HepG2 (cell line): ENCODE measurements around the gene LRRC40. TPM values are rescaled to one million over a fixed set of nuclear protein-coding genes. Genes with fewer than 3 reads are reported as not detected.

ENCODE experiments used
- ATAC-seq: fragments of 200-7000 bp; cut with Tn5 transposase; 3 replicates; pipeline ENCODE4 v1.9.1; 2020; ENCODE audit warnings: mild to moderate bottlenecking, moderate library complexity
- BruUV-seq: library from RNA; stranded (reverse); fragments of 400-500 nt; replicated peaks from 2 replicates; lab custom pipeline; 2021; lab: Mats Ljungman, UMichigan
- CTCF ChIA-PET: fragments of 300-600 bp; formaldehyde crosslinking; extraction: SDS; loops from one replicate; lab custom pipeline; 2021; ENCODE audit warnings: low total read pairs, inconsistent platforms, low intra/inter-chr PET ratio; lab: Yijun Ruan, JAX
- POLR2A ChIA-PET: fragments of 350-600 bp; sonication (Branson Sonifier 250); formaldehyde crosslinking; loops from one replicate; lab custom pipeline; 2020; ENCODE audit warnings: antibody characterized with exemption, inconsistent platforms; lab: Yijun Ruan, JAX
- DNase-seq: peaks from one replicate; pipeline ENCODE4 v3.0.0-alpha.2; 2015; ENCODE audit warnings: low spot score
- FAIRE-seq: peaks from 3 replicates; lab custom pipeline; 2011; peaks lifted over from hg19 to GRCh38; lab: Jason Lieb, UNC
- H2AFZ ChIP-seq: one replicate; pipeline ENCODE4 v1.6.1; 2011; ENCODE audit warnings: low read length, inconsistent platforms
- H3K27ac ChIP-seq: fragments of 300-600 bp; 3 replicates; pipeline ENCODE4 v1.8.0; 2011; ENCODE audit warnings: mixed run types, mild to moderate bottlenecking, mixed read lengths, low read length, inconsistent platforms; ENCODE audit not compliant: insufficient read depth; ENCODE audit errors: extremely low read length
- H3K27me3 ChIP-seq, 2 experiments: fragments of 200-600 bp in 1 of 2; 2 replicates in 1 of 2; 3 replicates in 1 of 2; pipeline versions ENCODE4 v1.6.0 to v1.8.0; 2011; ENCODE audit warnings: low read length in 2 of 2, mild to moderate bottlenecking in 2 of 2, moderate library complexity in 2 of 2, inconsistent platforms in 1 of 2; ENCODE audit not compliant: insufficient read depth in 2 of 2, control insufficient read depth in 1 of 2
- H3K36me3 ChIP-seq, 2 experiments: fragments of 200-600 bp in 1 of 2; replicated peaks in 1 of 2; 2 replicates in 1 of 2; 3 replicates in 1 of 2; pipeline versions ENCODE4 v1.5.1 to v1.8.0; 2011; ENCODE audit warnings: low read length in 2 of 2, inconsistent platforms in 1 of 2; ENCODE audit not compliant: insufficient read depth in 2 of 2, control insufficient read depth in 1 of 2
- H3K4me1 ChIP-seq: 2 replicates; pipeline ENCODE4 v1.5.1; 2012; ENCODE audit warnings: low read length, inconsistent platforms; ENCODE audit not compliant: insufficient read depth
- H3K4me2 ChIP-seq: 2 replicates; pipeline ENCODE4 v1.6.0; 2011; ENCODE audit warnings: low read depth, low read length, inconsistent platforms
- H3K4me3 ChIP-seq, 3 experiments: fragments of 200-600 bp in 1 of 3; sonication (generic), shearing (Covaris generic) in 1 of 3; replicated peaks in 1 of 3; 2 replicates each; pipeline ENCODE4 v1.5.1; 2011 to 2016; ENCODE audit warnings: low read length in 3 of 3, inconsistent platforms in 2 of 3, low read depth in 2 of 3, mild to moderate bottlenecking in 2 of 3, control low read depth in 1 of 3, mixed read lengths in 1 of 3; ENCODE audit not compliant: insufficient read depth in 1 of 3
- H3K79me2 ChIP-seq: one replicate; pipeline ENCODE4 v1.6.1; 2011; ENCODE audit warnings: low read length, inconsistent platforms; ENCODE audit not compliant: insufficient read depth
- H3K9ac ChIP-seq: 2 replicates; pipeline ENCODE4 v1.6.0; 2011; ENCODE audit warnings: mild to moderate bottlenecking, low read depth, low read length, inconsistent platforms; ENCODE audit not compliant: insufficient read depth
- H3K9me3 ChIP-seq: 2 replicates; pipeline ENCODE4 v1.5.1; 2012; ENCODE audit warnings: mild to moderate bottlenecking, low read length
- H4K20me1 ChIP-seq: 2 replicates; pipeline ENCODE4 v1.6.0; 2011; ENCODE audit warnings: inconsistent platforms, mild to moderate bottlenecking, low read length, moderate library complexity; ENCODE audit not compliant: insufficient read depth
- HOXA3 ChIP-seq: sonication (generic); formaldehyde crosslinking; IDR thresholded peaks from 2 replicates; pipeline ENCODE4 v1.5.0; 2020; ENCODE audit warnings: missing genetic modification reagents
- KDM1A ChIP-seq: IDR thresholded peaks from 2 replicates; pipeline ENCODE4 v1.6.1; 2016; ENCODE audit warnings: missing compliant biosample characterization
- KDM4B ChIP-seq: sonication (generic); formaldehyde crosslinking; IDR thresholded peaks from 2 replicates; pipeline ENCODE4 v1.4.0; 2020; ENCODE audit warnings: missing genetic modification reagents
- NFE2L1 ChIP-seq: sonication (generic); formaldehyde crosslinking; IDR thresholded peaks from 2 replicates; pipeline ENCODE4 v1.4.0; 2020; ENCODE audit warnings: missing genetic modification reagents, mild to moderate bottlenecking, borderline replicate concordance
- NFIB ChIP-seq: sonication (generic); formaldehyde crosslinking; IDR thresholded peaks from 2 replicates; pipeline ENCODE4 v1.9.0; 2021; ENCODE audit warnings: missing genetic modification reagents, mild to moderate bottlenecking, borderline replicate concordance
- SIN3B ChIP-seq: fragments of 150-350 bp; IDR thresholded peaks from 2 replicates; pipeline ENCODE4 v1.6.1; 2014; ENCODE audit warnings: low read length
- THAP11 ChIP-seq: IDR thresholded peaks from 2 replicates; pipeline ENCODE4 v1.6.1; 2016; ENCODE audit warnings: missing biosample characterization, missing genetic modification reagents
- ZBTB21 ChIP-seq: sonication (generic); formaldehyde crosslinking; IDR thresholded peaks from 2 replicates; pipeline ENCODE4 v1.4.0; 2020; ENCODE audit warnings: missing genetic modification reagents
- ZBTB3 ChIP-seq: sonication (generic); formaldehyde crosslinking; IDR thresholded peaks from 2 replicates; pipeline ENCODE4 v1.4.0; 2020; ENCODE audit warnings: low read depth, mild to moderate bottlenecking, moderate library complexity, missing genetic modification reagents, borderline replicate concordance
- ZMYM3 ChIP-seq: sonication (generic); formaldehyde crosslinking; IDR thresholded peaks from 2 replicates; pipeline ENCODE4 v1.5.1; 2020; ENCODE audit warnings: mild to moderate bottlenecking, missing genetic modification reagents
- ZNF646 ChIP-seq: sonication (generic); formaldehyde crosslinking; IDR thresholded peaks from 2 replicates; pipeline ENCODE4 v1.9.0; 2021; ENCODE audit warnings: mild to moderate bottlenecking, missing genetic modification reagents
- ZNF687 ChIP-seq: sonication (generic); formaldehyde crosslinking; IDR thresholded peaks from 2 replicates; pipeline ENCODE4 v1.5.1; 2020; ENCODE audit warnings: mild to moderate bottlenecking, missing genetic modification reagents, moderate library complexity
- whole genome bisulfite sequencing: methylation state at CpG from one replicate; pipeline ENCODE4 v1.1.6; 2017; ENCODE audit warnings: low lambda C conversion rate; 5-methylcytosine and 5-hydroxymethylcytosine counted together
- in situ Hi-C: cut with HindIII; loops from 2 replicates; pipeline ENCODE4 v1.10.0; 2017; ENCODE audit warnings: low pct_unique_long_range_greater_than_20kb; ENCODE audit not compliant: extremely low pct_ligation_motif_present
- intact Hi-C: fragments of 100-400 bp; cut with micrococcal nuclease; formaldehyde crosslinking; loops from one replicate; pipeline ENCODE4 v1.10.0; 2022; ENCODE audit not compliant: unreplicated experiment
- polyA plus RNA-seq, 8 experiments: library from polyadenylated mRNA; depleted of rRNA in 3 of 8; stranded (reverse) in 7 of 8; unstranded in 1 of 8; fragments of >200 nt; fragmentation: Illumina TruSeq in 4 of 8; extraction: Trizol in 4 of 8; gene quantifications; 2 replicates each; pipeline versions ENCODE4 v1.2.1 to v1.2.3, GENCODE V29; 2011 to 2016; ENCODE audit warnings: low read depth in 4 of 8, missing spikeins in 1 of 8, mixed read lengths in 1 of 8; ENCODE audit not compliant: insufficient read depth in 1 of 8
- total RNA-seq, 5 experiments: library from RNA; depleted of rRNA; stranded (reverse); fragments of >200 nt; fragmentation: Illumina TruSeq; extraction: Trizol; gene quantifications; 2 replicates each; pipeline ENCODE4 v1.2.3, GENCODE V29; 2016; ENCODE audit warnings: low read depth in 1 of 5

Gene LRRC40
- total and polyA plus RNA-seq, 2 of the 13 experiments (the other 11 are each of a cell fraction or from before 2014, with no cell fraction given) = 10.3 to 32.7 TPM

DNA sequence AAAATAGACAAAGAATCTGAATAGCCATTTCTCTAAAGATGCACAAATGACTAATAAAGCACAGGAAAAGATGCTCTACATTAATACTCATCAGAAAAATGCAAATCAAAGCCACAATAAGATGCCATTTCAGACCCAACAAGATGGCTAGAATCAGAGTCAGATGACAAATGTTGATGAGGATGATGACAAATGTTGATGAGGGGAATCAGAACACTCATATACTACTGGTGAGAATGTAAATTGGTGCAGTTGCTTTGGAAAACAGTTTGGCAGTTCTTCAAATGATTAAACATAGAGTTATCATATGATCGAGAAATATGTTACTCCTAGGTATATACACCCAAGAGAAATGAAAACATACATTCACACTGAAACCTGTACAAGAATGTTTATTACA is 33.9 kb downstream of the LRRC40 start:
- H3K9ac ChIP-seq = no peak overlapping the region
- no peaks in the 10 kb centered on the region for H3K4me1 ChIP-seq
- DNase-seq (no peak), FAIRE-seq (no peak), ATAC-seq (no peak)
- BruUV-seq = no TSS peak
- TF ChIP-seq ZBTB21 (CRISPR knock-in tag) (no peak), ZMYM3 (CRISPR knock-in tag) (no peak), ZNF687 (CRISPR knock-in tag) (no peak), HOXA3 (CRISPR knock-in tag) (no peak), KDM1A (CRISPR knock-in tag) (no peak), ZNF646 (CRISPR knock-in tag) (no peak), NFIB (CRISPR knock-in tag) (no peak), THAP11 (CRISPR knock-in tag) (no peak), NFE2L1 (CRISPR knock-in tag) (no peak), KDM4B (no peak), ZBTB3 (CRISPR knock-in tag) (no peak), SIN3B (no peak)
- 96% methylated on average over 1 of the region's 1 CpG for WGBS
- in situ Hi-C loops = no loop called here
- H3K27me3 ChIP-seq = no peaks in the 10 kb centered on the region
- no peaks in the 10 kb centered on the region for H3K79me2 ChIP-seq
- H3K4me3 ChIP-seq = no peak overlapping the region
- CTCF ChIA-PET = no interaction called here
- H3K4me2 ChIP-seq = no peak overlapping the region
- no peaks in the 10 kb centered on the region for H3K9me3 ChIP-seq
- peaks cover 5 to 24% of the 10 kb centered on the region in 2 experiments; a peak in 3 of 5 replicates for H3K36me3 ChIP-seq
- POLR2A ChIA-PET = no interaction called here
- no peaks in the 10 kb centered on the region for H4K20me1 ChIP-seq
- H2AFZ ChIP-seq = no peak overlapping the region
- H3K27ac ChIP-seq = no peak overlapping the region
- intact Hi-C loops = loop anchor here (2.0 kb wide), 1 partner anchor 13 kb away; no protein-coding TSS in a partner anchor
